SK-N-SH treated with all-trans-retinoic acid at 6 μM for 48 hours (cell line): ENCODE results near the gene PLEKHJ1.

Source experiments
- ATAC-seq: fragments of 200-7000 bp; cut with Tn5 transposase; 3 replicates; pipeline ENCODE4 v1.9.1; 2020; ENCODE audit warnings: mild to moderate bottlenecking, moderate library complexity
- ARNTL ChIP-seq: fragments of 450-650 bp; formaldehyde crosslinking; IDR thresholded peaks from 2 replicates; pipeline ENCODE4 v1.5.0; 2020; ENCODE audit warnings: low read depth, mild to moderate bottlenecking, moderate library complexity, borderline replicate concordance
- BACH2 ChIP-seq: fragments of 250-450 bp; sonication (Bioruptor Pico); IDR thresholded peaks from 2 replicates; pipeline ENCODE4 v1.9.0; 2021; ENCODE audit warnings: mild to moderate bottlenecking, borderline replicate concordance
- CSDC2 ChIP-seq: fragments of 250-450 bp; sonication (Bioruptor Pico); IDR thresholded peaks from 2 replicates; pipeline ENCODE4 v1.5.0; 2020; ENCODE audit warnings: mild to moderate bottlenecking, moderate library complexity
- ESRRG ChIP-seq: fragments of 250-450 bp; sonication (Bioruptor Pico); IDR thresholded peaks from 2 replicates; pipeline ENCODE4 v1.6.1; 2021; ENCODE audit warnings: mild to moderate bottlenecking
- GLIS3 ChIP-seq: fragments of 250-450 bp; sonication (Bioruptor Pico); IDR thresholded peaks from 2 replicates; pipeline ENCODE4 v1.5.0; 2020; ENCODE audit warnings: mild to moderate bottlenecking, moderate library complexity
- ISL1 ChIP-seq: fragments of 250-450 bp; sonication (Bioruptor Pico); IDR thresholded peaks from 2 replicates; pipeline ENCODE4 v2.1.2; 2022; ENCODE audit warnings: mild to moderate bottlenecking, moderate library complexity
- OSR1 ChIP-seq: fragments of 250-450 bp; sonication (Bioruptor Pico); IDR thresholded peaks from 2 replicates; pipeline ENCODE4 v1.8.0; 2022; ENCODE audit warnings: moderate library complexity, mild to moderate bottlenecking, inconsistent platforms
- PPARA ChIP-seq: fragments of 250-450 bp; sonication (Bioruptor Pico); IDR thresholded peaks from 2 replicates; pipeline ENCODE4 v1.5.0; 2020; ENCODE audit warnings: mild to moderate bottlenecking, borderline replicate concordance
- RARB ChIP-seq: fragments of 250-450 bp; sonication (Bioruptor Pico); IDR thresholded peaks from 2 replicates; pipeline ENCODE4 v1.8.0; 2021; ENCODE audit warnings: mild to moderate bottlenecking, moderate library complexity
- SNAI2 ChIP-seq: fragments of 250-450 bp; sonication (Bioruptor Pico); IDR thresholded peaks from 2 replicates; pipeline ENCODE4 v1.5.0; 2020; ENCODE audit warnings: mild to moderate bottlenecking, moderate library complexity
- TCF4 ChIP-seq: fragments of 250-450 bp; sonication (Bioruptor Pico); IDR thresholded peaks from 2 replicates; pipeline ENCODE4 v1.8.0; 2021; ENCODE audit warnings: mild to moderate bottlenecking, moderate library complexity, borderline replicate concordance
- ZFP30 ChIP-seq: fragments of 450-650 bp; formaldehyde crosslinking; IDR thresholded peaks from 2 replicates; pipeline ENCODE4 v1.5.0; 2022; ENCODE audit warnings: mild to moderate bottlenecking, moderate library complexity
- ZNF565 ChIP-seq: fragments of 450-650 bp; formaldehyde crosslinking; conservative IDR thresholded peaks from 2 replicates; pipeline ENCODE4 v1.5.0; 2020; ENCODE audit warnings: low read depth, mild to moderate bottlenecking, moderate library complexity
- ZNF70 ChIP-seq: fragments of 450-650 bp; formaldehyde crosslinking; IDR thresholded peaks from 2 replicates; pipeline ENCODE4 v1.5.0; 2020; ENCODE audit warnings: mild to moderate bottlenecking, moderate library complexity
- ZNF8 ChIP-seq: fragments of 450-650 bp; formaldehyde crosslinking; IDR thresholded peaks from 2 replicates; pipeline ENCODE4 v1.5.0; 2020; ENCODE audit warnings: mild to moderate bottlenecking, moderate library complexity
- TF ChIP-seq, protein P1 (sequence below): fragments of 250-450 bp; sonication (Bioruptor Pico); IDR thresholded peaks from 2 replicates; pipeline ENCODE4 v1.5.1; 2021; ENCODE audit warnings: mild to moderate bottlenecking, moderate library complexity
- TF ChIP-seq, protein P2 (sequence below): fragments of 250-450 bp; sonication (Bioruptor Pico); IDR thresholded peaks from 2 replicates; pipeline ENCODE4 v1.8.0; 2020; ENCODE audit warnings: mild to moderate bottlenecking, moderate library complexity, borderline replicate concordance
- TF ChIP-seq, protein P3 (sequence below): fragments of 250-450 bp; sonication (Bioruptor Pico); IDR thresholded peaks from 2 replicates; pipeline ENCODE4 v1.5.0; 2020; ENCODE audit warnings: mild to moderate bottlenecking, moderate library complexity
- TF ChIP-seq, protein P4 (sequence below): fragments of 250-450 bp; sonication (Bioruptor Pico); IDR thresholded peaks from 2 replicates; pipeline ENCODE4 v1.5.1; 2020; ENCODE audit warnings: low read depth, mild to moderate bottlenecking, moderate library complexity

Gene PLEKHJ1

DNA sequence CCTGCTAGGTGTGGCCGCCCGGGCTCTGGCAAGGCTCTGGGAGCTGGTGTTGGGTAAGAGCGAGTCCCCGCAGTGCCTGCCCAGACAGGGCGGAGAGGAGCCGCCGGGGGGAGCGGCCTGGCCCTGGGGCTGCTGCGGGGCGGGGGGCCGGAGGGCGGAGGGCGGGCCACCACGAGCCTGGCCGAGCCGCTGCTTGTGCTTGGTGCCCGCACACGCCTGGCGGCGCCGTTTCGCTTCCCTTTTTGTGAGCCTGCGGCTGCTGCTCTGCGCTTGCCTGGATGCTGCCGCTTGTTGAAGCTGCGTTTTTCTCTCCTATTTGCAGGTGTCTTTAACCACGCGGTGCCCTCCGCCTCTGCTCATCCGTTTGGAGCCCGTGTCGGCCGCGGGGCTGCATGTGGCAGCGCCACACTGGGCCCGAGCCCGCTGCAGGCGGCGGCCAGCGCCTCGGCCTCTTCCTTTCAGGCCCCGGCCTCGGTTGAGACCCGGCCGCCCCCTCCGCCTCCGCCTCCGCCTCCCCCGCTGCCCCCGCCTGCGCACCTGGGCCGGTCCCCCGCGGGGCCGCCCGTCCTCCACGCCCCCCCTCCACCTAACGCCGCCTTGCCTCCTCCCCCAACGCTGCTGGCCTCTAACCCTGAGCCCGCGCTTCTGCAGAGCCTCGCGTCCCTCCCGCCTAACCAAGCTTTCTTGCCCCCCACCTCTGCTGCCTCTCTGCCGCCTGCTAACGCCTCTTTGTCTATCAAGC lies 8.5 kb downstream of the PLEKHJ1 start:
- no peak for ATAC-seq
- no peak for TF ChIP-seq CSDC2
- TF ChIP-seq ARNTL: no peak
- TF ChIP-seq GLIS3: no peak
- no peak for TF ChIP-seq ZFP30 (CRISPR knock-in tag)
- TF ChIP-seq, protein P1, sequence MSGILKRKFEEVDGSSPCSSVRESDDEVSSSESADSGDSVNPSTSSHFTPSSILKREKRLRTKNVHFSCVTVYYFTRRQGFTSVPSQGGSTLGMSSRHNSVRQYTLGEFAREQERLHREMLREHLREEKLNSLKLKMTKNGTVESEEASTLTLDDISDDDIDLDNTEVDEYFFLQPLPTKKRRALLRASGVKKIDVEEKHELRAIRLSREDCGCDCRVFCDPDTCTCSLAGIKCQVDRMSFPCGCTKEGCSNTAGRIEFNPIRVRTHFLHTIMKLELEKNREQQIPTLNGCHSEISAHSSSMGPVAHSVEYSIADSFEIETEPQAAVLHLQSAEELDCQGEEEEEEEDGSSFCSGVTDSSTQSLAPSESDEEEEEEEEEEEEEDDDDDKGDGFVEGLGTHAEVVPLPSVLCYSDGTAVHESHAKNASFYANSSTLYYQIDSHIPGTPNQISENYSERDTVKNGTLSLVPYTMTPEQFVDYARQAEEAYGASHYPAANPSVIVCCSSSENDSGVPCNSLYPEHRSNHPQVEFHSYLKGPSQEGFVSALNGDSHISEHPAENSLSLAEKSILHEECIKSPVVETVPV (CRISPR knock-in tag): no peak
- TF ChIP-seq TCF4 (CRISPR knock-in tag): no peak

DNA sequence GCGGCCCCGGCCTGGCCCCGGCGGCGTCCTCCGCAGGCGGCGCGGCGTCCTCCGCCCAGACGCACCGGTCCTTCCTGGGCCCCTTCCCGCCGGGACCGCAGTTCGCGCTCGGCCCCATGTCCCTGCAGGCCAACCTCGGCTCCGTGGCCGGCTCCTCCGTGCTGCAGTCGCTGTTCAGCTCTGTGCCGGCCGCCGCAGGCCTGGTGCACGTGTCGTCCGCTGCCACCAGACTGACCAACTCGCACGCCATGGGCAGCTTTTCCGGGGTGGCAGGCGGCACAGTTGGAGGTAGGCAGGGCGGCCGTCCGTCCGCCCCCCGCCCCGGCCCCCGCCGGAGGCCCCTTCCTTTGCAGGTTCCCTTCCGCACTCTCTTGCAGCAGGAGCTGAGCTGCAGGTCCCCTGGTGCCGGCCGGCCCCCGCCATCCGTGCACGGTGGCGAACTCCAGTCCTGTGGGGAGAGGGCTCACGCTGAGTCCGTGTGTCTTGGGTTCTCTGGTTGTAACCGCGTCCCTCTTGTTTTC lies 9.2 kb downstream of the PLEKHJ1 start:
- ATAC-seq: no peak
- TF ChIP-seq RARB (CRISPR knock-in tag) (no peak), CSDC2 (no peak), PPARA (CRISPR knock-in tag) (no peak), SNAI2 (CRISPR knock-in tag) (no peak), ZNF70 (CRISPR knock-in tag) (no peak), GLIS3 (no peak)
- TF ChIP-seq, protein P2, sequence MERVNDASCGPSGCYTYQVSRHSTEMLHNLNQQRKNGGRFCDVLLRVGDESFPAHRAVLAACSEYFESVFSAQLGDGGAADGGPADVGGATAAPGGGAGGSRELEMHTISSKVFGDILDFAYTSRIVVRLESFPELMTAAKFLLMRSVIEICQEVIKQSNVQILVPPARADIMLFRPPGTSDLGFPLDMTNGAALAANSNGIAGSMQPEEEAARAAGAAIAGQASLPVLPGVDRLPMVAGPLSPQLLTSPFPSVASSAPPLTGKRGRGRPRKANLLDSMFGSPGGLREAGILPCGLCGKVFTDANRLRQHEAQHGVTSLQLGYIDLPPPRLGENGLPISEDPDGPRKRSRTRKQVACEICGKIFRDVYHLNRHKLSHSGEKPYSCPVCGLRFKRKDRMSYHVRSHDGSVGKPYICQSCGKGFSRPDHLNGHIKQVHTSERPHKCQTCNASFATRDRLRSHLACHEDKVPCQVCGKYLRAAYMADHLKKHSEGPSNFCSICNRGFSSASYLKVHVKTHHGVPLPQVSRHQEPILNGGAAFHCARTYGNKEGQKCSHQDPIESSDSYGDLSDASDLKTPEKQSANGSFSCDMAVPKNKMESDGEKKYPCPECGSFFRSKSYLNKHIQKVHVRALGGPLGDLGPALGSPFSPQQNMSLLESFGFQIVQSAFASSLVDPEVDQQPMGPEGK: no peak
- TF ChIP-seq, all 23 proteins: peak for 0

DNA sequence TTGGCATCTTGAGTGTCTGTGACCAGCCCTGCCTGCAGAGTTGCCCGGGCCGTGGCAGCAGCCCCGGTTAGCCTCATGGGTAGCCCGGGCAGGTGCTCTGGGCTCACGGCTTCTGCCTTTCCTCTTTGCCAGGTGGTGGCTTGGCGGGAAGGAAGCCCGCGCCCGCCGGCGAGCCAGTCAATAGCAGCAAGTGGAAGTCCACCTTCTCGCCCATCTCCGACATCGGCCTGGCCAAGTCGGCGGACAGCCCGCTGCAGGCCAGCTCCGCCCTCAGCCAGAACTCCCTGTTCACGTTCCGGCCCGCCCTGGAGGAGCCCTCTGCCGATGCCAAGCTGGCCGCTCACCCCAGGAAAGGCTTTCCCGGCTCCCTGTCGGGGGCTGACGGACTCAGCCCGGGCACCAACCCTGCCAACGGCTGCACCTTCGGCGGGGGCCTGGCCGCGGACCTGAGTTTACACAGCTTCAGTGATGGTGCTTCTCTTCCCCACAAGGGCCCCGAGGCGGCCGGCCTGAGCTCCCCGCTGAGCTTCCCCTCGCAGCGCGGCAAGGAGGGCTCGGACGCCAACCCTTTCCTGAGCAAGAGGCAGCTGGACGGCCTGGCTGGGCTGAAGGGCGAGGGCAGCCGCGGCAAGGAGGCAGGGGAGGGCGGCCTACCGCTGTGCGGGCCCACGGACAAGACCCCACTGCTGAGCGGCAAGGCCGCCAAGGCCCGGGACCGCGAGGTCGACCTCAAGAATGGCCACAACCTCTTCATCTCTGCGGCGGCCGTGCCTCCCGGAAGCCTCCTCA lies 9.9 kb downstream of the PLEKHJ1 start:
- no peak for ATAC-seq
- TF ChIP-seq, protein P3, sequence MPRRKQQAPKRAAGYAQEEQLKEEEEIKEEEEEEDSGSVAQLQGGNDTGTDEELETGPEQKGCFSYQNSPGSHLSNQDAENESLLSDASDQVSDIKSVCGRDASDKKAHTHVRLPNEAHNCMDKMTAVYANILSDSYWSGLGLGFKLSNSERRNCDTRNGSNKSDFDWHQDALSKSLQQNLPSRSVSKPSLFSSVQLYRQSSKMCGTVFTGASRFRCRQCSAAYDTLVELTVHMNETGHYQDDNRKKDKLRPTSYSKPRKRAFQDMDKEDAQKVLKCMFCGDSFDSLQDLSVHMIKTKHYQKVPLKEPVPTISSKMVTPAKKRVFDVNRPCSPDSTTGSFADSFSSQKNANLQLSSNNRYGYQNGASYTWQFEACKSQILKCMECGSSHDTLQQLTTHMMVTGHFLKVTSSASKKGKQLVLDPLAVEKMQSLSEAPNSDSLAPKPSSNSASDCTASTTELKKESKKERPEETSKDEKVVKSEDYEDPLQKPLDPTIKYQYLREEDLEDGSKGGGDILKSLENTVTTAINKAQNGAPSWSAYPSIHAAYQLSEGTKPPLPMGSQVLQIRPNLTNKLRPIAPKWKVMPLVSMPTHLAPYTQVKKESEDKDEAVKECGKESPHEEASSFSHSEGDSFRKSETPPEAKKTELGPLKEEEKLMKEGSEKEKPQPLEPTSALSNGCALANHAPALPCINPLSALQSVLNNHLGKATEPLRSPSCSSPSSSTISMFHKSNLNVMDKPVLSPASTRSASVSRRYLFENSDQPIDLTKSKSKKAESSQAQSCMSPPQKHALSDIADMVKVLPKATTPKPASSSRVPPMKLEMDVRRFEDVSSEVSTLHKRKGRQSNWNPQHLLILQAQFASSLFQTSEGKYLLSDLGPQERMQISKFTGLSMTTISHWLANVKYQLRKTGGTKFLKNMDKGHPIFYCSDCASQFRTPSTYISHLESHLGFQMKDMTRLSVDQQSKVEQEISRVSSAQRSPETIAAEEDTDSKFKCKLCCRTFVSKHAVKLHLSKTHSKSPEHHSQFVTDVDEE (CRISPR knock-in tag): no peak
- TF ChIP-seq ZNF70 (CRISPR knock-in tag) (no peak), ISL1 (CRISPR knock-in tag) (no peak), BACH2 (CRISPR knock-in tag) (no peak), CSDC2 (no peak), ZNF8 (CRISPR knock-in tag) (no peak), OSR1 (no peak), ESRRG (CRISPR knock-in tag) (no peak), ZNF565 (no peak), RARB (CRISPR knock-in tag) (no peak), TCF4 (CRISPR knock-in tag) (no peak), SNAI2 (CRISPR knock-in tag) (no peak)
- TF ChIP-seq, protein P2: no peak
- TF ChIP-seq, protein P4, sequence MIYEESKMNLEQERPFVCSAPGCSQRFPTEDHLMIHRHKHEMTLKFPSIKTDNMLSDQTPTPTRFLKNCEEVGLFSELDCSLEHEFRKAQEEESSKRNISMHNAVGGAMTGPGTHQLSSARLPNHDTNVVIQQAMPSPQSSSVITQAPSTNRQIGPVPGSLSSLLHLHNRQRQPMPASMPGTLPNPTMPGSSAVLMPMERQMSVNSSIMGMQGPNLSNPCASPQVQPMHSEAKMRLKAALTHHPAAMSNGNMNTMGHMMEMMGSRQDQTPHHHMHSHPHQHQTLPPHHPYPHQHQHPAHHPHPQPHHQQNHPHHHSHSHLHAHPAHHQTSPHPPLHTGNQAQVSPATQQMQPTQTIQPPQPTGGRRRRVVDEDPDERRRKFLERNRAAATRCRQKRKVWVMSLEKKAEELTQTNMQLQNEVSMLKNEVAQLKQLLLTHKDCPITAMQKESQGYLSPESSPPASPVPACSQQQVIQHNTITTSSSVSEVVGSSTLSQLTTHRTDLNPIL (CRISPR knock-in tag): no peak
